Lower lobe of right lung (tissue), 2 donors: Measurements from ENCODE around the gene ASB5. TPM values are rescaled to one million over a fixed set of nuclear protein-coding genes. Genes with fewer than 3 reads are reported as not detected.

Experiments used
- ATAC-seq, 2 donors: fragments of 200-7000 bp; cut with Tn5 transposase; one replicate each; pipeline ENCODE4 v1.9.1; 2020 to 2022; ENCODE audit warnings: mild to moderate bottlenecking in 2 of 2, moderate library complexity in 2 of 2
- DNase-seq: peaks from one replicate; pipeline ENCODE4 v3.0.0-alpha.2; 2020
- H3K27ac ChIP-seq: fragments of 200-600 bp; one replicate; pipeline ENCODE4 v1.8.0; 2022
- H3K27me3 ChIP-seq: fragments of 200-600 bp; one replicate; pipeline ENCODE4 v1.8.0; 2022; ENCODE audit warnings: low read depth
- H3K36me3 ChIP-seq: fragments of 200-600 bp; one replicate; pipeline ENCODE4 v1.8.0; 2022; ENCODE audit warnings: mild to moderate bottlenecking
- H3K4me1 ChIP-seq: fragments of 200-600 bp; one replicate; pipeline ENCODE4 v1.8.0; 2022
- H3K4me3 ChIP-seq: fragments of 200-600 bp; one replicate; pipeline ENCODE4 v1.8.0; 2022; ENCODE audit warnings: mild to moderate bottlenecking
- H3K9me3 ChIP-seq: fragments of 200-600 bp; one replicate; pipeline ENCODE4 v1.8.0; 2022
- CTCF ChIP-seq: fragments of 200-600 bp; IDR thresholded peaks from one replicate; pipeline ENCODE4 v1.8.0; 2022; ENCODE audit warnings: antibody characterized with exemption, mild to moderate bottlenecking
- intact Hi-C: fragments of 100-400 bp; cut with DNase I; formaldehyde crosslinking; loops from one replicate; pipeline ENCODE4 v1.11.0; 2022
- total RNA-seq: library from RNA; stranded (reverse); fragmentation: NEBNext Ultra II Directional; extraction: Animal tissue kit (Norgen Biotek cat#: 25700); gene quantifications from one replicate; pipeline ENCODE4 v1.2.1, GENCODE V29; 2021
- donor health status: DM: no; HTN: yes; CAD: no; lungs with severe emphysema.

The ASB5 gene
- total RNA-seq, 1 donor from 2014 or later: not detected

- Histone ChIP-seq H3K4me3 (no peak overlapping the region), H3K9me3 (no peaks in the 10 kb centered on the region), H3K4me1 (no peaks in the 10 kb centered on the region), H3K27ac (no peak overlapping the region), H3K27me3 (peaks cover 5% of the 10 kb centered on the region), H3K36me3 (no peaks in the 10 kb centered on the region)
- intact Hi-C loops: no loop called here
- no peak for TF ChIP-seq CTCF
- ATAC-seq (no peak), DNase-seq (no peak)
Measured at GRCh38 chr4:176307666-176307930, 38.6 kb upstream of the ASB5 start.

GRCh38 chr4:176306837-176307665 lies 38.0 kb upstream of the ASB5 start:
- DNase-seq (no peak), ATAC-seq (no peak)
- no peak for TF ChIP-seq CTCF
- Histone ChIP-seq H3K9me3 (no peaks in the 10 kb centered on the region), H3K27ac (no peak overlapping the region), H3K4me1 (no peaks in the 10 kb centered on the region), H3K27me3 (peaks cover 5% of the 10 kb centered on the region), H3K4me3 (no peak overlapping the region), H3K36me3 (no peaks in the 10 kb centered on the region)
- intact Hi-C loops: no loop called here

GRCh38 chr4:176303938-176304337 lies 34.9 kb upstream of the ASB5 start:
- H3K4me3 ChIP-seq: no peak overlapping the region
- no peak for TF ChIP-seq CTCF
- H3K27ac ChIP-seq: no peak overlapping the region
- intact Hi-C loops: no loop called here
- no peaks in the 10 kb centered on the region for H3K9me3 ChIP-seq
- ATAC-seq (no peak), DNase-seq (no peak)
- H3K27me3 ChIP-seq: peaks cover 5% of the 10 kb centered on the region
- H3K4me1 ChIP-seq: no peaks in the 10 kb centered on the region
- H3K36me3 ChIP-seq: no peaks in the 10 kb centered on the region

GRCh38 chr4:176302283-176303275 lies 33.6 kb upstream of the ASB5 start:
- no peak for TF ChIP-seq CTCF
- H3K4me1 ChIP-seq: no peaks in the 10 kb centered on the region
- H3K4me3 ChIP-seq: no peak overlapping the region
- H3K27ac ChIP-seq: no peak overlapping the region
- no peaks in the 10 kb centered on the region for H3K9me3 ChIP-seq
- intact Hi-C loops: no loop called here
- no peaks in the 10 kb centered on the region for H3K36me3 ChIP-seq
- ATAC-seq (no peak), DNase-seq (no peak)
- H3K27me3 ChIP-seq: no peaks in the 10 kb centered on the region

- DNase-seq (no peak), ATAC-seq (no peak)
- H3K27me3 ChIP-seq: no peaks in the 10 kb centered on the region
- no peak overlapping the region for H3K27ac ChIP-seq
- H3K4me1 ChIP-seq: no peaks in the 10 kb centered on the region
- TF ChIP-seq CTCF: no peak
- H3K9me3 ChIP-seq: no peaks in the 10 kb centered on the region
- H3K36me3 ChIP-seq: no peaks in the 10 kb centered on the region
- no peak overlapping the region for H3K4me3 ChIP-seq
- intact Hi-C loops: no loop called here
Measured at GRCh38 chr4:176300565-176300964, 31.5 kb upstream of the ASB5 start.
